ENCODE data around the gene TMEM178A.

DNA sequence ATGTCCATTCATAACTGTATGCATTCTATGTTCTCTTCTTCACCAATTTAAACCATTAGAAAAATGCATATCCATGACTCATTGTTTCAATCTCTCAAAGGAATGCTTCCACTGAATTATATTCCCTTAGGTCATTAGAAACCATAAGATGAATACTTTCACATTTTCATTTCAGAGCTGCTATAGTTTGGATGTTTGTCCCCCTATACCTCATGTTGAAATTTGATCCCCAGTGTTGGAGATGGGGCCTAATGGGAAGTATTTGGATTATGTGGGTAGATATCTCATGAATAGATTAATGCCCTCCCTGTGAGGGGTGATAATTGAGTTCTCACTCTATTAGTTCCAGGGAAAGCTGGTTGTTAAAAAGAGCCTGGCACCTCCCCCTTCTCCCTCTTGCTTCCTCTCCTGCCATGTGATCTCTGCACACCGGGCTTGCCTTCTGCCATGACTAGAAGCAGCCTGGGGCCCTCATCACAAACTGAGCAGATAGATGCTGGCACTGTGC is 77.6 kb downstream of the TMEM178A start:
- TF ChIP-seq, protein P1, sequence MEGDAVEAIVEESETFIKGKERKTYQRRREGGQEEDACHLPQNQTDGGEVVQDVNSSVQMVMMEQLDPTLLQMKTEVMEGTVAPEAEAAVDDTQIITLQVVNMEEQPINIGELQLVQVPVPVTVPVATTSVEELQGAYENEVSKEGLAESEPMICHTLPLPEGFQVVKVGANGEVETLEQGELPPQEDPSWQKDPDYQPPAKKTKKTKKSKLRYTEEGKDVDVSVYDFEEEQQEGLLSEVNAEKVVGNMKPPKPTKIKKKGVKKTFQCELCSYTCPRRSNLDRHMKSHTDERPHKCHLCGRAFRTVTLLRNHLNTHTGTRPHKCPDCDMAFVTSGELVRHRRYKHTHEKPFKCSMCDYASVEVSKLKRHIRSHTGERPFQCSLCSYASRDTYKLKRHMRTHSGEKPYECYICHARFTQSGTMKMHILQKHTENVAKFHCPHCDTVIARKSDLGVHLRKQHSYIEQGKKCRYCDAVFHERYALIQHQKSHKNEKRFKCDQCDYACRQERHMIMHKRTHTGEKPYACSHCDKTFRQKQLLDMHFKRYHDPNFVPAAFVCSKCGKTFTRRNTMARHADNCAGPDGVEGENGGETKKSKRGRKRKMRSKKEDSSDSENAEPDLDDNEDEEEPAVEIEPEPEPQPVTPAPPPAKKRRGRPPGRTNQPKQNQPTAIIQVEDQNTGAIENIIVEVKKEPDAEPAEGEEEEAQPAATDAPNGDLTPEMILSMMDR (IDR thresholded peaks at IDR 0.05; ENCODE audit: poor library complexity, severe bottlenecking) = no peak
- no peak for TF ChIP-seq EZH2 (IDR thresholded peaks at IDR 0.05; ENCODE audit: borderline replicate concordance, insufficient read depth, low read length, poor library complexity, severe bottlenecking)
